GM18507 (cell line): ENCODE data around the gene ENAH.
"Not testable (repeated sequence)": the region's sequence is repeated elsewhere in the genome, so short reads cannot be mapped to it uniquely, and the experiment has no call there.

Experiments
- DNase-seq: peaks from one replicate; pipeline ENCODE4 v3.0.0; 2011; ENCODE audit warnings: low read depth; ENCODE audit not compliant: insufficient read length; ENCODE audit errors: extremely low spot score
- FAIRE-seq: peaks from 2 replicates; lab custom pipeline; 2011; peaks lifted over from hg19 to GRCh38; lab: Jason Lieb, UNC

The ENAH gene

GRCh38 chr1:225652729-225653462, at the start of gene ENAH:
Gene ENAH (minus strand): TSS chr1:225653123. CDS start chr1:225652690, 433 bp downstream.
- peak; percentile 32 for DNase-seq
- no peak for FAIRE-seq

- FAIRE-seq (no peak), DNase-seq (no peak)
Observed at GRCh38 chr1:225700889-225701465, 48.1 kb upstream of the ENAH start.

DNA sequence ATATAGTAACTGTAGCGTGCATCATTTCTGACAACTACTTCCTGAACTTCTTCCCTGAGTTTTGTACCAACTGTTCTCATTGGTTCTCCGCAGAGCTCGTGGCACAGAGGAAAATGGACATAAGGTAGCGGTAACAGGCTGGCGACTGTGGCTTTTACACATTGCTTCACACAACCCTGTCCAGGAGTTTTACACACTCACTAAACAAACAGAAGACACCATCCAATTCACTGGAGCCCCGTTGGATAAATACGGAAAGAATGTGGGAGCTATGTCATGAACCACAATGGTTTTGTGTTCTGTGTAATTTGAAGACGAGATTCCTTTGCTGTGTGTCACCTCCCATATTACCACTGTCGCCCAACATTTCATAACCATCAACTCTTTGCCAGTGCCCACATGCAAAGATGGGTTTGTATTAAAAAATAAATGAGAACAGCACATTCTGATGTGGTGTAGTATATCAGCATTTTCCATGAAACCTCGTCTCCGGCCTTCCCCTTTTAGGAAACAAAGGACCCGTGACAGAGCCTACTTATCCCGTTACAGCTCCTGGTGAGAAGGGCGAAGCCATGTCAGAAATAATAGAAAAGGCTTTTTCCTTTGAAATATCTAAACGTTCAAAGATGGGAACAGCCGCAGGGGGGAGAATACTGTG, 47.4 kb upstream of the ENAH start:
- DNase-seq (no peak), FAIRE-seq (no peak)

- DNase-seq = no peak
- no peak for FAIRE-seq
Observed at GRCh38 chr1:225699336-225699735, 46.4 kb upstream of the ENAH start.

GRCh38 chr1:225698194-225698593, 45.3 kb upstream of the ENAH start:
- DNase-seq, FAIRE-seq: not testable (repeated sequence)

DNA sequence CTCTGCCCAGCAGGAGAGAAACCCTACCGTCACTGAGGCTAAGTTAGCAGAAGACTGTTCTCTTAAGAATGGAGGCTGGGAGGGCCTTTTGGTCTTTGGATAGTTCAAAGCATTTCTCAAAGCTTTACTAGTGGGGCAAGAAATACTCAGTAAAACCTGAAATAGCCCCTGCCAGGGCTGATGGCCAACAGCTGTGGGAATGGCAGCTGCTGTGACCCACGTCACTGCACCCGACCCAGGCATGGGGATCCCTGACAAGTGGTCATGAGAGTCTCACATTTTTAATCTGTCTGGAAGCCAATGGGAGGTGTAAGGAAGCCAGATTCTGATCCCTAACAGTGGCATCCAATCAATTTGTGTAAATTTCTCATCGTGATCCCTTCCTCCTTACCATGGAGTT, 44.5 kb upstream of the ENAH start:
- FAIRE-seq = no peak
- no peak for DNase-seq

DNA sequence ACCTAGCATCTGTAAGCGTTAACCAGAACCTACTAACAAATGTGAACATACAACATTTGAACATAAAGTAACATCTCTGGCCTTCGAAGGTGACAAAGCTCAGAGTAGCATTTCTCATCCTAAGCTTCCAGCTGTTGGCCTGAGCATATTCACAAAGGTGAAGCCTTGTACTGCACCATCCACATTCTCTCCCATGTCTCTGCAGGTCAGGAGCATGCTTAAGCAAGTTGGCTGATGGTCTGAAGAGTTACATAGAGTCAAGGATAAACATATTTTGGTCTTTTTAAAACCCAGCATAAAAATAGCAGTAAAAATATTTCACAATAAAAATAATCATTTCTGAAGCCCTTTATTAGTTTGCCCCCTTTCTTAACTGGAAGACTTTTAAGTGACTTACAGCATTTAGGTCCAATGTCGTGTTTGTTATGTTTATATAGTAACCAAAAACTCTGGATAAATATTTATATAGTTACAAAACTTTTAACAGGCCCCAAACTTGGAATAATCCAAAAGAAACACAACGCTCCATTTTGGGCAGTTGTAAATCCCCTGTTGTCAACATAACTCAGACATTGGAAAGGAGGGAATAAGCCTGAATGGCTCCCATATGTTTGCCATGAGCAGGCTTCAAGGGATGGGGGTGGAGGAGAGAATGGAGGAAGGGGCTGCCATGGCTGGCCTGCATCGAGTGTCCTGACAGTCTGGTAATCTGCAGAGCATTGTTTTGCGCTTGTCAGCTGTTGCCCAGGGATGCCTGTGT, 42.8 kb upstream of the ENAH start:
- no peak for FAIRE-seq
- no peak for DNase-seq

DNA sequence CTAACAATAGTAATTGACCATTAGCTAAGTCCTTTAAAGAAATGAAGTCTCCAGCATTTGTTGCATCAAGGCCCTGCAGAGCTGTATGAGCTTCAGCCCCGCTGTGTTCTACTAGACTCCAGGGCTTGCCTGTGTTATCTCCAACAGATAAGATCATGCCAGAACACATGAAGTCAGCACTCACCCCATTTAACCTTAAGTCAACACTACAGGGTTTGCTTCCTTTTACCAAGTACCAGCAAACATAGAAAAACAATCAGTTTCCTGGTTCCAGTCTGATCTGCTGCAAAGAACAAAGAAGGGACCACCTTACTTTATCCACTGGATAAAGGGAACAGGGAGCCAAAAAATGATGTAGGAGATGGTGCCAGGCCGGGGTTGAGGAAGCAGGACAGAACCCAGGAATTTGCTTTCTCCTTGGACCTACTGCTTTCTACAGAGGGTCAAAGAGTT, 41.3 kb upstream of the ENAH start:
- DNase-seq (no peak), FAIRE-seq (no peak)

DNA sequence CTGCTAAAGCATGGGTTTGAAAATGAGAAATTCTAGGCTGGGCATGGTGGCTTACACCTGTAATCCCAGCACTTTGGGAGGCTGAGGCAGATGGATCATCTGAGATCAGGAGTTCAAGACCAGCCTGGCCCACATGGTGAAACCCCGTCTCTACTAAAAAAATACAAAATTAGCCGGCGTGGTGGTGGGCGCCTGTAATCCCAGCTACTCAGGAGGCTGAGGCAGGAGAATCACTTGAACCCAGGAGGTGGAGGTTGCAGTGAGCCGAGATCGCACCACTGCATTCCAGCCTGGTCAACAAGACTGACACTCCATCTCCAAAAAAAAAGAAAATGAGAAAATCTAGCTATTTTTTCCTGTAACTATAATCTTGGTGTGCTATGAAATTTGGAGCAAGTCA, 40.8 kb upstream of the ENAH start:
- not testable (repeated sequence) for FAIRE-seq, DNase-seq

GRCh38 chr1:225693085-225693696, 40.3 kb upstream of the ENAH start:
- FAIRE-seq (no peak), DNase-seq (no peak)

DNA sequence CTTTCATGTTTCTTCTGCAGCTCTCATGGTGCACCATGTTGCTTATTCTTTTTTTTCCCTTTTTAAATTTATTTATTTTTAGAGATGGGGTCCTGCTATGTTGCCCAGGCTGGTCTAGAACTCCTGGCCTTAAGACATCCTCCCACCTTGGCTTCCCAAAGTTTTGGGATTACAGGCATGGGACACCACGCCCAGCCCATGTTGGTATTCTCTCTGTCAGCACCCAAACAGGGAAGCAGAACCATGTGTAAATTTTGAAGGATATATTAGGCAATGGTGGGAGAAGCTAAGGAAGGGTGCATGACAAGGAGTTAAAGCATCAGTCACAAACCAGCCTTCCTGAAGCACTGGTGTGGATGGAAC, 39.6 kb upstream of the ENAH start:
- no peak for FAIRE-seq
- no peak for DNase-seq

- DNase-seq (no peak), FAIRE-seq (no peak)
Observed at GRCh38 chr1:225691861-225692516, 39.1 kb upstream of the ENAH start.

DNA sequence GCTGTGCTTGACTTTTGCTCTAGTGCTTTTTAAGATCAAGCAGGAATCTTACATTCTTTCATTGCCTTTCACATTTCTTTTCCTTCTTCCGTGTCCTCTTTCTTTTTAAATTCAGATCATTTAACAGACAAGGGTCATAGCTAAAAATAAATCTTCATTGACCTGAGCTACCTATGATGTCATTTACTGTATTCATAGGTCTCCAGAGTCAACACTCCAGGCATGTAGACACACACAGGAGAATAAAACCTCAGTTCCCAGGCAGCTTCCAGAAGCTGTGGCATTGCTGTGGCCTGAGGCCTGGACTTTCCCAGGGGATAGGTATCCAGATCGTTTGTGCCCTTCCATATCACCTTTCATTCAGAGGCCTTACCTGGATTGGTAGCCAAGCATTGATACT, 38.5 kb upstream of the ENAH start:
- DNase-seq (no peak), FAIRE-seq (no peak)

DNA sequence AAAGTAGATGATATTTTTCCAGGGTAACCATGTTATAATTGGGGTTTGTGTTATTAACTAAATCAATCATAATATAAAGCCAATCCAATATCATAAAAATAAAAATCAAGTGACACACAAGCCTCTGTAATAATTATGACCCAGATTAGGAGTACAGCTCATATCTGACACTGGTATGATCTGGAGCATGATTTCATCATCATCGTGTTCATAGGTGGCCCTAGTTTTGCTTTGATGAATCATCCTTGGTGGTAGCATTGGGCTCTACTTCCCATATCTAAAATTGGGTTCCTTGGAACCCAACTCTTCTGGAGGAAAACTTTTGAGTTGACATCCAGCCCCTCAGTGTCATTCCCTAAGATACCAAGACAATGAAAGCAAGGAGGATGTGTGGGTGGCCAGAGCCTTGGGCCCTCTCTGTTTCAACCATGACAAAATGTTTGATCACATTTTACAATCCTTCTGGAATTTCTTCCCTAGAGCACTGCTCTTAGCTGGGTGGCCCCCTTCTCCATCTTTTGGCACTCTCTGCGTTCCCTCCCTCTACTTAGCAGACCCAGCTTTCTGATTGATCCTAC, 37.0 kb upstream of the ENAH start:
- no peak for DNase-seq
- no peak for FAIRE-seq

DNA sequence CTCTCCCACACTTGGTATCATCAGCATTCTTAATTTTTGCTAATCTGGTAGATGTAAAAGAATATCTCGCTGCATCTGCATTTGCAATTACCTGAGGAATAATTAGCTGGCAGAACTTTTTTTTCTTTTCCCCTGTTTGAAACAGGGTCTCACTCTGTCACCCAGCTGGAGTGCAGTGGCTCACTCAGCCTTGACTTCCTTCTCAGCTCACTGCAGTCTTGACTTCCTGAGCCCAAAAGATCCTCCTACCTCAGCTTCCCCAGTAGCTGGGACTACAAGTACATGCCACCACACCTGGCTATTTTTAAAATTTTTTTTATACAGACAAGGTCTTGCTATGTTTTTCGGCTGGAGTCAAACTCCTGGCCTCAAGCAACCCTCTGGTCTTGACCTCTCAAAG, 35.4 kb upstream of the ENAH start:
- DNase-seq = no peak
- no peak for FAIRE-seq

DNA sequence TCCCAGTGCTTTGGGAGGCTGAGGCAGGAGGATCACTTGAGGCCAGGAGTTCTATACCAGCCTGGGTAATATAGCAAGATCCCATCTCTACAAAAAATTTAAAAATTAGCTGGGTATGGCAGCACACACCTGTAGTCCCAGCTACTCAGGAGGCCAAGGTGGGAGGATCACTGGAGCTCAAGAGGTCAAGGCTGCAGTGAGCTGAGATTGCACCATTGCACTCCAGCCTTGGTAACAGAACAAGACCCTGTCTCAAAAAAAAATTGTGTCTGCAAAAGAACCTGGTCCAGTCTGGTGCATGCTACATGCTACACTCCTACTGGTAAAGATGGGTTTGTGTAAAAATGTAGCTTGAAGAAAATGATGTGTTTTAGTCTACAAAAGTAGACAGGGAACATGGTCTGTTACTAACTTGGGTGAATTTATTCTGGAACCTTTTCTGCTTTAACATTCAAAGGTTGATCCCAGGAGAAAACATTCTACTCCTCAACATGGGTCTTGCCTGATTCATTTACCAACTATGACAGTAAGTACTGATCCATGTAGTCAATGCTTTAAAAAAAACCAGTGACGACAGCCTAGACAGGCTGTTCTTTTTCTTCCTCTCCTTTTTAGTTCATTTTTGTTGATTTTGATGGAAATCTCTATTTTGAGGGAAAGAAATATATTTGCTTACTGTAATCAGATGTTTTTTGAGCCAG, 32.7 kb upstream of the ENAH start:
- DNase-seq (no peak), FAIRE-seq (no peak)

DNA sequence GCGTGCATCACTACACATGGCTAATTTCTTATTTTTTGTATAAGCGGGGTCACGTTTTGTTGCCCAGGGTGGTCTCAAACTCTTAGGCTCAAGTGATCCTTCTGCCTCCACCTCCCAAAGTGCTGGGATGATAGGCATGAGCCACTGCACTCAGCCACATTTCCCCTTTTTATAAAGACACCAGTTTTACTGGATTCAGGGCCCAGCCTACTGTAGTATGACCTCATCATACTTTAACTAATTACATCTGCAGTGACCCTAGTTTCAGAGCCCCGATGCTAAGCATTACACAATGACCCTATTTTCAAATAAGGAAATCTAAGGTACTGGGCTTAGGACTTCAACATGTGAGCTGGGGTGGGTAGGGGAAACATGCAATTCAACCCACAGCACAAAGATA, 31.8 kb upstream of the ENAH start:
- FAIRE-seq (no peak), DNase-seq (no peak)

DNA sequence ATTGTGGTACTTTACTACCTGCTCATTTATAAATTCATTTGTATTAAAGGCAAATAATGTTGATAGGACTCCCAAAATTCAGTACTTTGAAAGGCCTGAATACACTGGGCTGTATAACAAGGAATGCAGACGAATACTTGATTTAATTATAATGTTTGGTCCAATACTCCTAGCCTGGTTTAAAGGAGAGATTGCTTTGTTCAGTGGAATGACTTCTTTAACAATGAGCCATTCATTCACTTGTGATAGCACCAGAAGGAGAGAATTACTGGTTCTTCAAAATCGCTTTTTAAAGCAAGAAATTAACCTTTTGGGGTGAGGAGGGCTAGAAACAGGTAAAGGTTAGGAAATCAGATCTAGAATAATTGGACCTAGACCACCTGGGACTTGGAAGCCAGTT, 28.3 kb upstream of the ENAH start:
- FAIRE-seq = no peak
- DNase-seq = no peak
